Measurements from ENCODE around the gene HNRNPUL1.

Gene HNRNPUL1

DNA sequence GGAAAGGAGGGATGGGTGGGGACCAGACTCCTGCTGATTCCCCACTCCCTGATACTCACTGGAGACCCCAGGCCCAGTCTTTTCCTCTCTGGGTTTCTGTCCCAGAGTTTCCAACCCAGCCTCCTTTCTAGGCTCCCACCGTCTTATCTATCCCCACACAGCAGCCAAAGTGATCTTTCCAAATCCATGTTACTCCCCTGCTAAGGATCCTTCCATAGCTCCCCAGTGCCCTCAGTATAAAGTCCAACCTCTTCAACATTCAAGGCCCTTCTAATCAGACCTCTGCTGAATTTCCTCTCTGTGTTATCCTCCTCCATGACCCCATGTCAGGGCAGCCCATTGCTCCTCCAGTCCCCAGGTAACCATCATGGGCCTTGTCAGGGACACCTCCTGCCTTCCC lies 90.9 kb downstream of the HNRNPUL1 start:
- no peak for DNase-seq

DNA sequence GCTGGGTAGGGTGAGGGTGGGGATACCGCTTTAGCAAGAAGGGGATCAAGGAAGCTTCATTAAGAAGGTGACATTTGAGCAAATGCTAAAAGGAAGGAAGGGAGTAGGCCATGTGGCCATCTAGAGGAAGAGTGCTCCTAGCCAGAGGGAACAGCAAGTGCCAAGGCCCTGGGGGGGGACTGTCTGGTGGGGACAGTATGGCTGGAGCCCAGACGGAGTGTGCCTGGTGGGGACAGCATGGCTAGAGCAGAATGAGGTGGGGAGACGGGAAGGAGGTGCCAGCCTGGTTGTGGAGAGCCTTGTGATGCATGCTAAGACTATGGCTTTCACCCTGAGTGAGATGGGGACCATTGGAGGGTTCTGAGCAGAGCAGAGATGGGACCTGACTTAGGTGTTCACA lies 91.6 kb downstream of the HNRNPUL1 start:
- DNase-seq, result no peak

DNA sequence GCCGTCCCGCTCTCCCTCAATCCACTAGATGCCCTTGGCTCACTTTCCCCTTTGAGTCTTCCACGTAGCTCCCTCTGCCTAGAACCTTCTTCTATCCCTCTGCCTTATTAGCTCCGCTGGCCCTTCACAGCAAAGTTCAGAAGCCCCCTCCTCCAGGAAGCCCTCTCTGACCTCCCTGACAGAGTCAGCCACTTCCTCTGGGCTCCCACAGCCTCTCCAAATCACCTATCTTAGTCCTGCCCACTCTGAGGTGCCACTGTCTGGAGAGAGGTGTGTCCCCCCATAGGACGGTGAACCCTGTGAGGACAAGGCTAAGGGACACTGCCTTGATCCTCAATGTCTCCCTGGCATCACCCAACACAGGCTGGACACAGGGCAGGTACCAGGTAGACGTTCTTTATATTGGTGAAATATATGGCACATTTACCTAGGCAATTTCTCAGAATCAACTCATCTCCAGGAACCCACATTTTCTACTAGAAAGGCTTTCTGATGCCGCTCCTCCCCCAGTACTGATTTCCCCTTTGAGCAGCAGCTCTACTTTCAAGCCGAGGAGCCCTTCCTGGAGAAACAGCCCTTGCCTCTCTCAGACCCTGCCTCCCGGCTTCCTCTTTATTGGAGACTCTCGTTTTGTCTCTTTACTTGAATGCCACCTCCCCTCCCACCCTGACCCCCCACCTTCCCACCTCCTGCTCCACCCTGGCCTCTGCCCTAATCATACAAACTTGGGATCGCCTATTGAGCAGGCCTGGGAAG lies 93.0 kb downstream of the HNRNPUL1 start:
- DNase-seq, result peak; percentile 40
